ENCODE measurements around the gene CARD11. TPM values are rescaled to one million over a fixed set of nuclear protein-coding genes. Genes with fewer than 3 reads are reported as not detected.

The CARD11 gene
- polyA plus RNA-seq, 1 donor from 2014 or later, result not detected

GRCh38 chr7:2912684-2913439 lies 130.8 kb downstream of the CARD11 start:
- Histone ChIP-seq H3K36me3 (ENCODE audit: insufficient read depth, low read length) (no peaks in the 10 kb centered on the region), H3K4me2 (ENCODE audit: low read length) (no peak overlapping the region), H3K79me2 (replicated peaks; ENCODE audit: insufficient read depth, low read length) (no peaks in the 10 kb centered on the region), H3K4me3 (ENCODE audit: low read length) (no peak overlapping the region), H2AFZ (ENCODE audit: low read depth, low read length) (no peak overlapping the region), H3K9ac (ENCODE audit: low read length) (no peak overlapping the region), H3K27me3 (ENCODE audit: insufficient read depth, low read depth, low read length) (no peaks in the 10 kb centered on the region), H3F3A (ENCODE audit: insufficient read depth, low read length, poor library complexity, severe bottlenecking) (no peaks in the 10 kb centered on the region), H3K27ac (ENCODE audit: low read length) (no peak overlapping the region), H3K9me2 (ENCODE audit: insufficient read depth, low read length) (no peaks in the 10 kb centered on the region), H4K20me1 (ENCODE audit: insufficient read depth) (no peaks in the 10 kb centered on the region), H3K9me3 (ENCODE audit: low read length) (no peaks in the 10 kb centered on the region)
- TF ChIP-seq CTCF (IDR thresholded peaks at IDR 0.05; ENCODE audit: poor library complexity, severe bottlenecking) (no peak), SMC3 (conservative IDR thresholded peaks at IDR 0.05; ENCODE audit: poor library complexity) (no peak), POLR2AphosphoS5 (IDR thresholded peaks at IDR 0.05) (no peak), MXI1 (conservative IDR thresholded peaks at IDR 0.05; ENCODE audit: poor library complexity, severe bottlenecking) (no peak), EP300 (conservative IDR thresholded peaks at IDR 0.05; ENCODE audit: poor library complexity, severe bottlenecking) (no peak), TAF1 (IDR thresholded peaks at IDR 0.05; ENCODE audit: low read depth) (no peak), EZH2 (IDR thresholded peaks at IDR 0.05; ENCODE audit: borderline replicate concordance, insufficient read depth, low read length, poor library complexity, severe bottlenecking) (no peak), RAD21 (conservative IDR thresholded peaks at IDR 0.05) (no peak), REST (IDR thresholded peaks at IDR 0.05; ENCODE audit: borderline replicate concordance) (no peak)

GRCh38 chr7:2911466-2911865 lies 132.2 kb downstream of the CARD11 start:
- Histone ChIP-seq H2AFZ (ENCODE audit: low read depth, low read length) (no peak overlapping the region), H4K20me1 (ENCODE audit: insufficient read depth) (no peaks in the 10 kb centered on the region), H3K27me3 (ENCODE audit: insufficient read depth, low read depth, low read length) (no peaks in the 10 kb centered on the region), H3K9ac (ENCODE audit: low read length) (no peak overlapping the region), H3K79me2 (replicated peaks; ENCODE audit: insufficient read depth, low read length) (no peaks in the 10 kb centered on the region), H3K9me3 (ENCODE audit: low read length) (no peaks in the 10 kb centered on the region), H3F3A (ENCODE audit: insufficient read depth, low read length, poor library complexity, severe bottlenecking) (no peaks in the 10 kb centered on the region), H3K27ac (ENCODE audit: low read length) (no peak overlapping the region), H3K4me2 (ENCODE audit: low read length) (no peak overlapping the region), H3K4me3 (ENCODE audit: low read length) (no peak overlapping the region), H3K9me2 (ENCODE audit: insufficient read depth, low read length) (no peaks in the 10 kb centered on the region), H3K36me3 (ENCODE audit: insufficient read depth, low read length) (no peaks in the 10 kb centered on the region)
- TF ChIP-seq RAD21 (conservative IDR thresholded peaks at IDR 0.05) (no peak), CTCF (IDR thresholded peaks at IDR 0.05; ENCODE audit: poor library complexity, severe bottlenecking) (no peak)
